Right lobe of liver (tissue), 4 donors: Measurements from ENCODE around the gene ACTN4.

Experiments used
- POLR2A ChIP-seq: fragments of 450-650 bp; IDR thresholded peaks from one replicate; pipeline ENCODE4 v1.6.1; 2017; ENCODE audit warnings: antibody characterized with exemption, mild to moderate bottlenecking
- TF ChIP-seq, protein P1 (sequence below), 4 donors: fragments of 200-600 bp in 3 of 4; fragments of 450-650 bp in 1 of 4; IDR thresholded peaks; one replicate each; pipeline versions ENCODE4 v1.5.1 to v1.8.0; 2016 to 2022; ENCODE audit warnings: antibody characterized with exemption in 4 of 4, mild to moderate bottlenecking in 2 of 4
- donor health status: DM: no; HTN: no; CAD: no.
- donor health status: DM: no; HTN: no; CAD: no.
- donor health status: DM: no; HTN: yes; CAD: no.

GRCh38 chr19:38695317-38695683, 47.9 kb downstream of the ACTN4 start:
- TF ChIP-seq, protein P1, sequence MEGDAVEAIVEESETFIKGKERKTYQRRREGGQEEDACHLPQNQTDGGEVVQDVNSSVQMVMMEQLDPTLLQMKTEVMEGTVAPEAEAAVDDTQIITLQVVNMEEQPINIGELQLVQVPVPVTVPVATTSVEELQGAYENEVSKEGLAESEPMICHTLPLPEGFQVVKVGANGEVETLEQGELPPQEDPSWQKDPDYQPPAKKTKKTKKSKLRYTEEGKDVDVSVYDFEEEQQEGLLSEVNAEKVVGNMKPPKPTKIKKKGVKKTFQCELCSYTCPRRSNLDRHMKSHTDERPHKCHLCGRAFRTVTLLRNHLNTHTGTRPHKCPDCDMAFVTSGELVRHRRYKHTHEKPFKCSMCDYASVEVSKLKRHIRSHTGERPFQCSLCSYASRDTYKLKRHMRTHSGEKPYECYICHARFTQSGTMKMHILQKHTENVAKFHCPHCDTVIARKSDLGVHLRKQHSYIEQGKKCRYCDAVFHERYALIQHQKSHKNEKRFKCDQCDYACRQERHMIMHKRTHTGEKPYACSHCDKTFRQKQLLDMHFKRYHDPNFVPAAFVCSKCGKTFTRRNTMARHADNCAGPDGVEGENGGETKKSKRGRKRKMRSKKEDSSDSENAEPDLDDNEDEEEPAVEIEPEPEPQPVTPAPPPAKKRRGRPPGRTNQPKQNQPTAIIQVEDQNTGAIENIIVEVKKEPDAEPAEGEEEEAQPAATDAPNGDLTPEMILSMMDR (IDR thresholded peaks at IDR 0.05) = no peak
- TF ChIP-seq POLR2A = no peak
